Measurements from ENCODE around the gene NELFB.

The NELFB gene

DNA sequence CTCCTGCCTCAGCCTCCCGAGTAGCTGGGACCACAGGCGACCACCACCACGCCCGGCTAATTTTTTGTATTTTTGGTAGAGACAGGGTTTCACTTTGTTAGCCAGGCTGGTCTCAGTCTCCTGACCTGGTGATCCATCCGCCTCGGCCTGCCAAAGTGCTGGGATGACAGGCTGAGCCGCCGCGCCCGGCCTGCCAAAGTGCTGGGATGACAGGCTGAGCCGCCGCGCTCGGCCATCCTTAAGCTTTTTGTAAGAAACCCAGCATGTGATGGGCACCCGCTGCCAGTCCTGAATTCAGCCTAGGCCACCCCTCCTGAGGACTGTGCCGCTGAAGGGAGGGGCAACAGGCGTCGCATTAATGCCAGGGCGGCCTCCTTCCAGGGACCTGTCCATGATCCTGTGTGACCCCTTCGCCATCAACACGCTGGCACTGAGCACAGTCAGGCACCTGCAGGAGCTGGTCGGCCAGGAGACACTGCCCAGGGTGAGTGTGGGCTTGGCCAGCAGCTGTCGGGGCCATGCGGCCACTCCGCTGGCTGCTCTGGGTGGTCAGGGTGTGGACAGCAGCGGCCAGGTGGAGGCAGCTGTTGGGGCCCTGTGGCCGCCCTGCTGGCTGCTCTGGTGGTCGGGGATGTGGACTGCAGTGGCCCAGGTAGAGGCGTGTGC lies 10.5 kb downstream of the NELFB start:
- no peak for DNase-seq (ENCODE audit: low read depth)
- TF ChIP-seq, protein P1, sequence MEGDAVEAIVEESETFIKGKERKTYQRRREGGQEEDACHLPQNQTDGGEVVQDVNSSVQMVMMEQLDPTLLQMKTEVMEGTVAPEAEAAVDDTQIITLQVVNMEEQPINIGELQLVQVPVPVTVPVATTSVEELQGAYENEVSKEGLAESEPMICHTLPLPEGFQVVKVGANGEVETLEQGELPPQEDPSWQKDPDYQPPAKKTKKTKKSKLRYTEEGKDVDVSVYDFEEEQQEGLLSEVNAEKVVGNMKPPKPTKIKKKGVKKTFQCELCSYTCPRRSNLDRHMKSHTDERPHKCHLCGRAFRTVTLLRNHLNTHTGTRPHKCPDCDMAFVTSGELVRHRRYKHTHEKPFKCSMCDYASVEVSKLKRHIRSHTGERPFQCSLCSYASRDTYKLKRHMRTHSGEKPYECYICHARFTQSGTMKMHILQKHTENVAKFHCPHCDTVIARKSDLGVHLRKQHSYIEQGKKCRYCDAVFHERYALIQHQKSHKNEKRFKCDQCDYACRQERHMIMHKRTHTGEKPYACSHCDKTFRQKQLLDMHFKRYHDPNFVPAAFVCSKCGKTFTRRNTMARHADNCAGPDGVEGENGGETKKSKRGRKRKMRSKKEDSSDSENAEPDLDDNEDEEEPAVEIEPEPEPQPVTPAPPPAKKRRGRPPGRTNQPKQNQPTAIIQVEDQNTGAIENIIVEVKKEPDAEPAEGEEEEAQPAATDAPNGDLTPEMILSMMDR (IDR thresholded peaks at IDR 0.05; ENCODE audit: low read depth, low read length) = no peak
- TF ChIP-seq MYC (IDR thresholded peaks at IDR 0.05; ENCODE audit: low read depth, low read length) = no peak
- TF ChIP-seq, protein P2, sequence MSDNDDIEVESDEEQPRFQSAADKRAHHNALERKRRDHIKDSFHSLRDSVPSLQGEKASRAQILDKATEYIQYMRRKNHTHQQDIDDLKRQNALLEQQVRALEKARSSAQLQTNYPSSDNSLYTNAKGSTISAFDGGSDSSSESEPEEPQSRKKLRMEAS (IDR thresholded peaks at IDR 0.05; ENCODE audit: low read depth, low read length) = no peak
- no peak for TF ChIP-seq POLR2A (IDR thresholded peaks at IDR 0.05; ENCODE audit: extremely low read depth, insufficient read length)

DNA sequence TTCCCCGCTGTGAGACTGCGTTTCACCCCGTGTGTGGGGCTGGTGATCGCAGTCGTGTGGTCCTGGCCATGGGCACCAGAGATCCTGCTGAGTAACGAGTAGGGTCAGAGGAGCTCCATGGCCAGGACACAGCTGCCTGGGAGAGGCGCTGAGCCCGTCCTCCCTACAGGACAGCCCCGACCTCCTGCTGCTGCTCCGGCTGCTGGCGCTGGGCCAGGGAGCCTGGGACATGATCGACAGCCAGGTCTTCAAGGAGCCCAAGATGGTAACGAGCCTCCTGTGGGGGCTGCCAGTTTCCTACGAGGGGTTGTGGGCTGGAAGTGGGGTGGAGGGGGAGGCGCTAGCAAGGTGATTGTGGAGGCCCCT lies 11.0 kb downstream of the NELFB start:
- TF ChIP-seq, protein P2 (IDR thresholded peaks at IDR 0.05; ENCODE audit: low read depth, low read length) = no peak
- TF ChIP-seq POLR2A (IDR thresholded peaks at IDR 0.05; ENCODE audit: extremely low read depth, insufficient read length) (no peak), MYC (IDR thresholded peaks at IDR 0.05; ENCODE audit: low read depth, low read length) (no peak)
- TF ChIP-seq, protein P1 (IDR thresholded peaks at IDR 0.05; ENCODE audit: low read depth, low read length) = no peak
- DNase-seq (ENCODE audit: low read depth) = no peak
- no peak overlapping the region for H3K4me3 ChIP-seq (ENCODE audit: low read depth, low read length)

More for the DNA sequence above, 10.5 kb downstream of the NELFB start:
- no peak overlapping the region for H3K4me3 ChIP-seq (ENCODE audit: low read depth, low read length)

DNA sequence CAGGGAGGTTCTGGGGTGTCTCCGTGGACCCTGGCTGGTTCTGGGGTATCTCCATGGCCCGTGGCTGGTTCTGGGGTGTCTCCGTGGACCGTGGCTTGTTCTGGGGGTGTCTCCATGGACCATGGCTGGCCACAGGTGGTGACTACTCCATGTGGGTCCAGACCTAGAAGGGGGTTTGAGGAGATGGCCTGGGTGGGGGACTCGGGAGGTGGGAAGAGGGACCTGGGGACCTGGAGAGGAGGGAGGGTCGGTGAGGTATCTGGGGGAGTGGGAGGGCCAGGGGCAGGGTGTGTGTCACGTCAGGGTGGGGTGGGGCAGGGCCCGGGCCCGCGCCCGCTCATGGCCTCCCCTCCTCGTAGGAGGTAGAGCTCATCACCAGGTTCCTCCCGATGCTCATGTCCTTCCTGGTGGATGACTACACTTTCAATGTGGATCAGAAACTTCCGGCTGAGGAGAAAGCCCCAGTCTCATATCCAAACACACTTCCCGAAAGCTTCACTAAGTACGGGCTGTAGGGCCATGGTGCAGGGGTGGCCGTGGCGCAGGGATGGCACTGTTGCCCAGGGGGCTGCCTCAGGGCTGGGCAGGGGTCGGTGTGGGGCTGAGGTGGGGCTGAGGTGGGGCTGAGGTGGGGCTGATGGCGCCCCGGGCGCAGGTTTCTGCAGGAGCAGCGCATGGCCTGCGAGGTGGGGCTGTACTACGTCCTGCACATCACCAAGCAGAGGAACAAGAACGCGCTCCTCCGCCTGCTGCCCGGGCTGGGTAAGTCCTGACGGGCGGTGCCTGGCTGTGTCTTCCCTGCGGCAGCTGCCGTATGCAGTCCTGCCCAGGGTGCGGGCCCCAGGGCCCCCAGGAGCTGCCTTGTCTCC lies 11.7 kb downstream of the NELFB start:
- H3K4me3 ChIP-seq (ENCODE audit: low read depth, low read length) = no peak overlapping the region
- no peak for DNase-seq (ENCODE audit: low read depth)
- TF ChIP-seq, protein P1 (IDR thresholded peaks at IDR 0.05; ENCODE audit: low read depth, low read length) = no peak
- TF ChIP-seq POLR2A (IDR thresholded peaks at IDR 0.05; ENCODE audit: extremely low read depth, insufficient read length) (no peak), MYC (IDR thresholded peaks at IDR 0.05; ENCODE audit: low read depth, low read length) (no peak)

DNA sequence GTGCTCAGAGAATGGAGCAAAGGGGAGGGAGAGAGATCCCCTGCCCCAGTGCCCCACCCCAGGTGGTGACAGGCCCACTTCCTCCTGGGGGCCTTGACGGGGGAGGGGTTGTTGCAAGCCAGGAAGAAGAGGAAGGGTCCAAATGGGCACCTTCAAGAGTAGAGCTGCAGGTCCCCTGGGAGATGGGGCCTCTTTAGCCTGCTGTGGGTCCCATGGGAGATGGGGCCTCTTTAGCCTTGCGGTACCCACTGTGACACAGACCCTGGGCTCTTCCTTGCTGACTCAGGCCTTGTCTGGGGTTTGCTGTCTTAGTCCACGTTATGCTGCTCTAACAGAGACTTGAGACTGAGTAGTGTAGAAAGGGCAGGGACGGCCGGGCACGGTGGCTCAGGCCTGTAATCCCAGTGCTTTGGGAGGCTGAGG lies 12.8 kb downstream of the NELFB start:
- peak; percentile 99 for DNase-seq (ENCODE audit: low read depth)
- TF ChIP-seq MYC (IDR thresholded peaks at IDR 0.05; ENCODE audit: low read depth, low read length) = no peak; the same call in 1 of the 2 replicates
- TF ChIP-seq, protein P1 (IDR thresholded peaks at IDR 0.05; ENCODE audit: low read depth, low read length) = no peak
- TF ChIP-seq, protein P2 (IDR thresholded peaks at IDR 0.05; ENCODE audit: low read depth, low read length) = no peak; the same call in 1 of the 2 replicates
- no peak for TF ChIP-seq POLR2A (IDR thresholded peaks at IDR 0.05; ENCODE audit: extremely low read depth, insufficient read length)
- H3K4me3 ChIP-seq (ENCODE audit: low read depth, low read length) = no peak overlapping the region

DNA sequence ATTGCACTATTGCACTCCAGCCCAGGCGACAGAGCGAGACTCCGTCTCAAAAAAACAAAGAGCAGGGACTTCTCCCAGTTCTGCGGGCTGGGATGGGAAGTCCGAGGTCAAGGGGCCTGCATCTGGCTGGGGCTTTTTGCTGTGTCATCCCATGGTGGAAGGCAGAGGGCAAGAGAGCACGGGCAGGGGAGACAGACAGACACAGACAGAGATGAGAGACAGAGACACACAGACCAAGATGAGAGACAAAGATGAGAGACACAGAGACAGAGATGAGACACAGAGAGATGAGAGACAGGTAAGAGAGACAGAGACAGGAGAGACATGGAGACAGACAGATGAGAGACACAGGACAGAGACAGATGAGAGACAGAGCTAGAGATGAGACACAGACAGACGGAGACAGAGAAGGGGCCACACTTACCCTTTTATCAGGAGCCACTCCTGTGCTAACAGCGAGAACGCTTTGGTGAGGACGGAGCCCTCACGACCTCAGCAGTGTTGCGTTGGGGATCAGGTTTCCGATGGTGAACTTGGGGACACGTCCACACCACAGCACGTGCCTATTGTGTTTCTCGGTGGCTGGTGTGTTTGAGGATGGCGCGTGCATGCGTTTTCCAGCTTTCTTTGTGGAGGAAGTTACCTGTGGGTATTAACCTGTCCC lies 13.5 kb downstream of the NELFB start:
- TF ChIP-seq, protein P1 (IDR thresholded peaks at IDR 0.05; ENCODE audit: low read depth, low read length) = no peak
- TF ChIP-seq, protein P2 (IDR thresholded peaks at IDR 0.05; ENCODE audit: low read depth, low read length) = no peak
- TF ChIP-seq POLR2A (IDR thresholded peaks at IDR 0.05; ENCODE audit: extremely low read depth, insufficient read length) = no peak
- no peak for TF ChIP-seq MYC (IDR thresholded peaks at IDR 0.05; ENCODE audit: low read depth, low read length)
- peak; percentile 54 for DNase-seq (ENCODE audit: low read depth)
- no peak overlapping the region for H3K4me3 ChIP-seq (ENCODE audit: low read depth, low read length)
